ENCODE measurements around the gene NTSR1. TPM values are rescaled to one million over a fixed set of nuclear protein-coding genes. Genes with fewer than 3 reads are reported as not detected.

NTSR1 gene
- total and polyA plus RNA-seq, 2 donors (not counting 1 experiment from before 2014, with no cell fraction given) = not detected

GRCh38 chr20:62797671-62798532, 89.3 kb downstream of the NTSR1 start:
- H3K4me2 ChIP-seq (replicated peaks; ENCODE audit: low read depth, low read length, poor library complexity, severe bottlenecking) = peak overlapping the region; percentile 79
- H3K36me3 ChIP-seq (replicated peaks in 1 of 2; ENCODE audit: control extremely low read depth in 1 of 2, control insufficient read depth in 1 of 2, extremely low read depth in 1 of 2, insufficient read depth in 2 of 2, low read length in 1 of 2) = peaks cover 2 to 25% of the 10 kb centered on the region in 2 experiments
- peak overlapping the region; percentile 82 for H3K4me3 Mint-ChIP-seq
- H3K9me3 Mint-ChIP-seq (ENCODE audit: insufficient read depth) = no peaks in the 10 kb centered on the region
- intact Hi-C loops (cut with micrococcal nuclease) = loop anchor here (10.0 kb wide), 1 partner anchor 157 kb away; the partner anchor contains the start of gene SLC17A9
- no peak overlapping the region for H3K4me3 ChIP-seq (ENCODE audit: control extremely low read depth in 1 of 5, extremely low read depth in 1 of 5, insufficient read depth in 1 of 5, low read depth in 2 of 5, low read length in 4 of 5)
- ChIA-PET POLR2A (no interaction called here), CTCF (interaction anchor here (0.6 to 1.7 kb wide), 3 partner anchors 9 to 298 kb away, joined by 3 to 6 read pairs (median 4); no protein-coding TSS in a partner anchor)
- H3K9ac ChIP-seq (ENCODE audit: low read length) = no peak overlapping the region
- H3K27ac Mint-ChIP-seq = peak overlapping the region; percentile 80
- peaks cover 9% of the 10 kb centered on the region for H4K20me1 ChIP-seq (ENCODE audit: control insufficient read depth, insufficient read depth, low read length, poor library complexity, severe bottlenecking)
- no peak overlapping the region for H2AFZ ChIP-seq (ENCODE audit: insufficient read depth, low read depth, low read length, poor library complexity, severe bottlenecking)
- no peaks in the 10 kb centered on the region for H3K9me3 ChIP-seq (ENCODE audit: control extremely low read depth in 1 of 3, control insufficient read depth in 2 of 3, insufficient read depth in 1 of 3, low read length in 2 of 3)
- no peaks in the 10 kb centered on the region for H3K27me3 ChIP-seq (replicated peaks in 1 of 4; ENCODE audit: control extremely low read depth in 1 of 4, control insufficient read depth in 3 of 4, insufficient read depth in 4 of 4, low read length in 3 of 4)
- peaks cover 14 to 33% of the 10 kb centered on the region in 2 donors for H3K4me1 ChIP-seq (ENCODE audit: control insufficient read depth in 2 of 2, insufficient read depth in 2 of 2, low read length in 2 of 2)
- H3K79me2 ChIP-seq (ENCODE audit: control insufficient read depth, insufficient read depth, low read length) = peaks cover 8% of the 10 kb centered on the region
- 97% methylated on average over 25 of the region's 26 CpGs for WGBS (ENCODE audit: insufficient coverage)
- no peaks in the 10 kb centered on the region for H3K27me3 Mint-ChIP-seq
- peaks cover 29% of the 10 kb centered on the region for H3K4me1 Mint-ChIP-seq
- H3K27ac ChIP-seq (ENCODE audit: low read length in 2 of 2) = no peak overlapping the region
- no peak for ATAC-seq (ENCODE audit: low read depth)
- TF ChIP-seq EZH2 (IDR thresholded peaks at IDR 0.05; ENCODE audit: borderline replicate concordance, insufficient read depth, low read depth, low read length, poor library complexity, severe bottlenecking) = no peak
- TF ChIP-seq, protein P1, sequence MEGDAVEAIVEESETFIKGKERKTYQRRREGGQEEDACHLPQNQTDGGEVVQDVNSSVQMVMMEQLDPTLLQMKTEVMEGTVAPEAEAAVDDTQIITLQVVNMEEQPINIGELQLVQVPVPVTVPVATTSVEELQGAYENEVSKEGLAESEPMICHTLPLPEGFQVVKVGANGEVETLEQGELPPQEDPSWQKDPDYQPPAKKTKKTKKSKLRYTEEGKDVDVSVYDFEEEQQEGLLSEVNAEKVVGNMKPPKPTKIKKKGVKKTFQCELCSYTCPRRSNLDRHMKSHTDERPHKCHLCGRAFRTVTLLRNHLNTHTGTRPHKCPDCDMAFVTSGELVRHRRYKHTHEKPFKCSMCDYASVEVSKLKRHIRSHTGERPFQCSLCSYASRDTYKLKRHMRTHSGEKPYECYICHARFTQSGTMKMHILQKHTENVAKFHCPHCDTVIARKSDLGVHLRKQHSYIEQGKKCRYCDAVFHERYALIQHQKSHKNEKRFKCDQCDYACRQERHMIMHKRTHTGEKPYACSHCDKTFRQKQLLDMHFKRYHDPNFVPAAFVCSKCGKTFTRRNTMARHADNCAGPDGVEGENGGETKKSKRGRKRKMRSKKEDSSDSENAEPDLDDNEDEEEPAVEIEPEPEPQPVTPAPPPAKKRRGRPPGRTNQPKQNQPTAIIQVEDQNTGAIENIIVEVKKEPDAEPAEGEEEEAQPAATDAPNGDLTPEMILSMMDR (IDR thresholded peaks at IDR 0.05) = no peak
- no peak for DNase-seq

DNA sequence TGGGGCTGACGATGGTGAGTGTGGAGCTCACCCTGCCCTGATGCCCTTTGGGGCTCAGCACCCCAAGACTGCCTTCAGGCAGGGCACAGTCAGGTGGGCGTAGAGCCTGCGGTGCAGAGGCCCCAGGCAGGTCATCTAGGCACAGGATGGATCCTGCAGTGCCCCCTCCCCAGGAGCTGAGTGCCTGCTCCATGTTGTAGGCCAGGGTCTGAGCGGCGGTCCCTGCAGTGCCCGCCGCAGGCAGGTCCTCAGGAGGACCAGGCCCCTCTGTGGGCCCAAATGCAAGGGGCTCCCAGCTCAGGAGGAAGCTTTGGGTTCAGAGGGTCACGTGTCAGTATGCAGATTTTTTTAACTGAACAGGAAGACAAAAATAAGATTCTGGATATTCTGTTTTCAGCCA, 90.4 kb downstream of the NTSR1 start:
- Mint-ChIP-seq H3K9me3 (ENCODE audit: insufficient read depth) (no peaks in the 10 kb centered on the region), H3K4me3 (no peak overlapping the region), H3K4me1 (peaks cover 24% of the 10 kb centered on the region), H3K27me3 (no peaks in the 10 kb centered on the region), H3K27ac (peak overlapping the region; percentile 38)
- no peak for DNase-seq
- Histone ChIP-seq H4K20me1 (ENCODE audit: control insufficient read depth, insufficient read depth, low read length, poor library complexity, severe bottlenecking) (peaks cover 9% of the 10 kb centered on the region), H3K9me3 (ENCODE audit: control extremely low read depth in 1 of 3, control insufficient read depth in 2 of 3, insufficient read depth in 1 of 3, low read length in 2 of 3) (no peaks in the 10 kb centered on the region), H3K4me1 (ENCODE audit: control insufficient read depth in 2 of 2, insufficient read depth in 2 of 2, low read length in 2 of 2) (peaks cover 6 to 27% of the 10 kb centered on the region in 2 donors), H3K4me2 (replicated peaks; ENCODE audit: low read depth, low read length, poor library complexity, severe bottlenecking) (no peak overlapping the region), H3K27ac (ENCODE audit: low read length in 2 of 2) (no peak overlapping the region), H3K9ac (ENCODE audit: low read length) (no peak overlapping the region), H3K4me3 (ENCODE audit: control extremely low read depth in 1 of 5, extremely low read depth in 1 of 5, insufficient read depth in 1 of 5, low read depth in 2 of 5, low read length in 4 of 5) (no peak overlapping the region), H3K36me3 (replicated peaks in 1 of 2; ENCODE audit: control extremely low read depth in 1 of 2, control insufficient read depth in 1 of 2, extremely low read depth in 1 of 2, insufficient read depth in 2 of 2, low read length in 1 of 2) (peaks cover 2 to 25% of the 10 kb centered on the region in 2 experiments), H2AFZ (ENCODE audit: insufficient read depth, low read depth, low read length, poor library complexity, severe bottlenecking) (no peak overlapping the region), H3K27me3 (replicated peaks in 1 of 4; ENCODE audit: control extremely low read depth in 1 of 4, control insufficient read depth in 3 of 4, insufficient read depth in 4 of 4, low read length in 3 of 4) (no peaks in the 10 kb centered on the region), H3K79me2 (ENCODE audit: control insufficient read depth, insufficient read depth, low read length) (peaks cover 8% of the 10 kb centered on the region)
- TF ChIP-seq EZH2 (IDR thresholded peaks at IDR 0.05; ENCODE audit: borderline replicate concordance, insufficient read depth, low read depth, low read length, poor library complexity, severe bottlenecking) = no peak
- TF ChIP-seq, protein P1 (IDR thresholded peaks at IDR 0.05) = no peak
- ChIA-PET POLR2A (interaction anchor here (0.5 kb wide), 1 partner anchor 299 kb away, joined by 3 read pairs; no protein-coding TSS in a partner anchor), CTCF (no interaction called here)
- intact Hi-C loops (cut with micrococcal nuclease) = loop anchor here (10.0 kb wide), 1 partner anchor 156 kb away; the partner anchor contains the start of gene SLC17A9
- WGBS (ENCODE audit: insufficient coverage) = 93% methylated on average over 8 of the region's 8 CpGs
- ATAC-seq (ENCODE audit: low read depth) = no peak

All from B cell (primary cell).